Left renal cortex interstitium (tissue), 4 donors: ENCODE measurements around the gene SEMA4C. TPM values are rescaled to one million over a fixed set of nuclear protein-coding genes. Genes with fewer than 3 reads are reported as not detected.
"Not testable (repeated sequence)": the region's sequence is repeated elsewhere in the genome, so short reads cannot be mapped to it uniquely, and the experiment has no call there.

Experiments used
- DNase-seq, 4 donors: peaks; one replicate each; pipeline ENCODE4 v3.0.0-alpha.2; 2013; ENCODE audit warnings: low read depth in 4 of 4, low spot score in 2 of 4, missing footprints in 1 of 4
- polyA plus RNA-seq, 4 donors: library from polyadenylated mRNA; unstranded; fragments of 120-200 nt; gene quantifications; one replicate each; pipeline ENCODE4 v1.2.1, GENCODE V29; 2013; ENCODE audit not compliant: insufficient read length in 4 of 4

SEMA4C gene
- polyA plus RNA-seq, 4 donors, result 31.9 to 52.8 (median 43.4) TPM

- no peak for DNase-seq
These were observed 28.2 kb upstream of the SEMA4C start for GRCh38 chr2:96898135-96898505.

DNA sequence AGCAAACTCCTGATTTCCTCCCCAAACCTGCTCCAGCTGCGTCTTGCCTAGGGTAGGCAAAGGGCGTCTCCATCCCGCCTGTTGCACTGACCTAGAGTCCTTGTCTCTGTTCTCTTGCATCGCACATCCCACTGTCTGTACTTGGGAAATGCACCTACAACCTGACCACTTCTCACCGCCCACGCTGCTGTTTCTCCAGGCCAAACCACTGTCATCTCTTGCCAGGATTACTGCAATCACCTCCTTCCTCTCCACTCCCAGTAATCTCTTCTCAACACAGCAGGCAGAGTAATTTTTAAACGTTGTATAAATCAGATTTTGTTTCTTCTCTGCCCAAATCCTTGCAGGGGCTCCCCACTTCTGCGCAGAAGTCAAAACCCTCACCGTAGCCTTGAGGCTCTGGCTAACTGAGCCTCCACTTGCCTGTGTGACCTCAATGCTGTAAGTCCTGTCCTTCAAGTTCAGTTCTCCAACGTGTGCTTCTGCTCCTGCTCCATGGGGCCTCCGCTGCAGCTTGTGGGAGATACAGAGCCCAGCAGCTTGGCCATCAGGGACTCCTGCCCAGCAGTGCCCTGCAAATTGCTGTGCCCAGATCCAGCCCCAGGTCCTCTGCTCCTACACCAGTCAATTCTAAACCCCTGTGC, 27.7 kb upstream of the SEMA4C start:
- no peak for DNase-seq

DNA sequence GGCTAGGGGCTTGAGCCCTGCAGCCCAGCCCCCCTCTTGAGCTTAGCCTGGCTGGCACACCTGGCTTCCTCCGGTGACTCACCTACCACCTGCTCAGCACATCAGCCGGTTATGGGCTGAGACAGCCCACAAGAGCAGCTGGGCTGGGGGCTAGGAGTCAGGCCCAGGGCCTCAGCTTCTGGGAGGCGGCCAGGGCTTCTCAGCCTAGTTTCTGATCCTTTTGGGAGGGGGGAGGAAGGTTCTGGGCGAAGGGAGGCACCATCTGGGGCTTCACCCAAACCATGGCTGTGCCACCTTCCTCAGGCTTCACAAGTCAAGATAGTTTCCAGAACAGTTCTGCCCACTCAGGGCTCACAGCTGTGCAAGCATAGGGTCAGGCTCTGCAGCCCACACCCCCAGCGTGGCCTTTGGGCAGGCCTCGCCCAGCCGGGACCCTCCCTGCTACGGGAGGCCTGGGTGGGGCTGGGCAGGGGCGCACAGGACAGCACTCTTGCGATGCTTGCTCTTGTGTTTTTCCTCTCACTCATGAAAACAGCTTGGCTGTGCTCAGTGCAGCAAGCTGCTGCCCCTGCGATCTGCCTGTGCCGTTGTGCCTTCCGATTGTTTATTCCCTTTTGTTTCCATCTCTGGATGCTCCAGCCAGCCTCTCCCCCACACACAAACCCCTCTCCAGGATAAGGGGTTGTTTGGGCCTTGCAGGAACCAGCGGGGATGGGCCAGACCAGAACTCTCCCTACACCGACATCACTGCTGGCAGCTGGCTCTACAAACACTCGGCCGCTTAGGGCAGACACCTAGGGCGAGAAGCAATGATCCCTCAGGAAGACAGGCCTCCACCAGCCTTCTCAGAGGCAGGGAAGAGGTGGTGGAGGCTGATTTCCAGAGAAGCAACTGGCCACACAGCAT, 26.1 kb upstream of the SEMA4C start:
- no peak for DNase-seq

GRCh38 chr2:96895032-96895745, 25.3 kb upstream of the SEMA4C start:
- no peak for DNase-seq

DNA sequence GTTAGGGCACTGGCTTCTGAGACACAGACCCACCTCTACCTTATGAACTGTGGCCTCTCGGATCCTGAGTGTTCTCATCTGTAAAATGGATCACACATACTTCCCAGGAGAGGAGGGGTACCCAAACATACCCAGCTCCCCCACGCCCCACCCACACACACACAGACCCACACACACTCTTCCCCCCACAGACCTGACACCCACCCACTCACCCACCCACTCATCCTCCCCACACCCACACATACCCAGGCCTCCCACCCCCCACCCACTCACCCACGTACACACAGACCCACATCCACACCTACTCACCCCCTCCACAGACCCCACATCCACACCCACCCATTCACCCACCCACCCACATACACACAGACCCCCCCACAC, 24.3 kb upstream of the SEMA4C start:
- no peak for DNase-seq

- no peak for DNase-seq
These were observed 23.6 kb upstream of the SEMA4C start for GRCh38 chr2:96893289-96894150.

DNA sequence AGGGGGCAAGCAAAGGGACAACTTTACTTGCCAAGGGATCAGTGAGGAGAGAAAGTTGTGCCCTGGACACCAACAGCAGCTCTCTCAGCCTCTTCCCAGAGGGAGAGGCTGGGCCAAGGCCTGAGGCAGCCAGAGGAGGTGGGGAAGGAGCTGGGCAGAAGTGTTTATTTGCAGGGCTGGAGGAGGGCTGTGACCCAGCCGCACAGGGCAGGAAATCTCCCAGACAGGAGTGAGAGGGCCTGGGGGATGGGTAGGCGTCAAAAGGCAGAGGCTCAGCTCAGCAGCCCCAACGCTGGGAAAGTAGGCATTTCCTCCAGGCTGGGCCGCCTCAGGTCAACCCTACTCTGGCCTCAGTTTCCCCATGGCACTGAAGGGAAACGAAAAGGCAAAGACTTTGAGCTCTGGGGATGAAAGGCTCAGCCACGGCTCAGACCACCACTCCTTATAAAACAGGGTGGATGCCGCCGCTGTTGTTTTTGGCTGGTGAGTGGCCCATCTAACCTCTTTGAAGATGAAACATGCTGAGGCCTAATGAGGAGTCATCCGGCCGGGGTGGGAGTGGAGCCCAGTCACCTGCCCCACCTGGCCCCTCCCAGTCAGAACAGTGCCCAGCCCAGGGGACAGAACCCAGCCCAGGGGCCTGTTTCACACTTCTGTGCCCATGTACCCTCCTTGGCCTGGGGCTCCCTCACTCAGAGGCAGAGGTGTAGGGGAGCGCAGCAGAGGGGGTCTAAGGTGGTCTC, 21.9 kb upstream of the SEMA4C start:
- DNase-seq, result no peak

DNA sequence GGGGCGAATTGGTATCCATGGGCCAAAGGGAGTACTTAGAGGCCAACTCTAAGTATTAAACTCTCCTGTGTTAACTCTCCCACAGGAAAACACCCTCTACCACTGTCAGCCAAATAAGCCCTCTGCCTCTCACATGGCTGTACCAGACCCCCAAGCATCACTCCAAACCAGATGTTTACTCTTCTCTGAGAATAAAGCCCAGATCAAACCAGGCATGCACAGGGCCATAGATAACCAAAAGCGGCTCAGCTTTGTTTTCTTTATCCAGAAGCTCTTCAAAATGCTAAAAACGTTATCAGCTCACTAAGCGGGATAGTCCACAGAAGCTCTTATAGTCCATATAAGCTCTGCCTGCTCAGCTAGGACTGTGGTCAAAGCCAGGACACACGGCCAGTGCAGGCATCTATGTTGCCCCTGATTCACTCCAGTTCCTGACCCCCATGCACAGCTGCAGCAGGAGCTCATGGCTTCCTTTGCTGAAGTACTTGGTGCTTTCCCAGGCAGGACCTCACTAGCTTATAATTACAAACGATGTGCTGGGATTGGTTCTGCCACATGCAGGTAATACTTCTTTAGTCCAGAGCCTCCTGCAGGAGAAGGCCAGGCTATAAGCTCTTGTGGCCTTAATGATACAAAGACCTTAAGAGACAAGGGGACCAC, 21.0 kb upstream of the SEMA4C start:
- no peak for DNase-seq

- DNase-seq, result no peak
These were observed 20.4 kb upstream of the SEMA4C start for GRCh38 chr2:96890252-96890651.

- DNase-seq, result not testable (repeated sequence)
These were observed 19.6 kb upstream of the SEMA4C start for GRCh38 chr2:96889502-96889901.

DNA sequence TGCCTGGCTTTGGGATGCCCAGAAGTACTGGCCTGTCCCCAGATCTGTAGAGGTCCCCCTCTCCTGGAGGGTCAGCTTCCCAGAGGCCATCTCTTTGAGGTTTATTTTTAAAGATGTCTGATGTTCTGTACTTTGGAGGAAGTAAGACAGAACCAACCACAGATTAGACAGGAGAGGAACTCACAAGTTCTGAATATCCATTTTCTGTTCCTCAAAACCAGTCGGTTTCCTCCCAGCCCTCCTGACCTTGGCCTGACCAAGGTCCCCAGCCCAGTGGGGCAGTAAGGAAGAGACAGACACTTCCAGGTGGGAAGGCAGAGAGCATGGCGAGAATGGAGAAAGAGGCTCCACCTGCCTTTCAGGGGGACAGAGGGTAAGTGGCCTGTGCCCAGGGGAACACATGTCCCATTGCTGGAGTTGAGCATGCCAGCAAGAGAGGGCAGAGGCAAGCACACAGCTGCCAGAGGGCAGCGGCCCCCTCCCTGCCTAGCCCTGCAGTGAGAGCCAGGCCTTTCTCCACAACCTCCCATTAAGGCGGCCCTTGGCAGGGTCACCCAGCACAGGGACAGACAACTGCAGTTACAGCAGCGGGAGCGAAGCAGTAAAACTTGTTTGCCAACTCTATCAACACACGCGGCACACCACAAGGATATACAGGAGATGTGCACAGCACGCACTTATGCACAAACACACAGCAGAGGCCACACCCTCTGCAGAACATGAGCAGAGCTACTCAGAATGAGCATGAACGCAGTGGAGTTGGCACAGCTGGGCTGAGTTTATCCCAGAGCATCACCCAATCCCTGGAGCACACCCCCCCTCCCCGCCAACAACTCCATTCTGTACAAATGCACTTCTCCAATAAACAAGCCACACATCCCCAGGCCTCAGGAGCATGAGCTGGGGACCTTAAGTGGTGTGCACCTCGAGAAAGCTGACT, 18.5 kb upstream of the SEMA4C start:
- no peak for DNase-seq

GRCh38 chr2:96887493-96888012, 17.7 kb upstream of the SEMA4C start:
- no peak for DNase-seq

- DNase-seq, result no peak
These were observed 15.8 kb upstream of the SEMA4C start for GRCh38 chr2:96885432-96886347.

DNA sequence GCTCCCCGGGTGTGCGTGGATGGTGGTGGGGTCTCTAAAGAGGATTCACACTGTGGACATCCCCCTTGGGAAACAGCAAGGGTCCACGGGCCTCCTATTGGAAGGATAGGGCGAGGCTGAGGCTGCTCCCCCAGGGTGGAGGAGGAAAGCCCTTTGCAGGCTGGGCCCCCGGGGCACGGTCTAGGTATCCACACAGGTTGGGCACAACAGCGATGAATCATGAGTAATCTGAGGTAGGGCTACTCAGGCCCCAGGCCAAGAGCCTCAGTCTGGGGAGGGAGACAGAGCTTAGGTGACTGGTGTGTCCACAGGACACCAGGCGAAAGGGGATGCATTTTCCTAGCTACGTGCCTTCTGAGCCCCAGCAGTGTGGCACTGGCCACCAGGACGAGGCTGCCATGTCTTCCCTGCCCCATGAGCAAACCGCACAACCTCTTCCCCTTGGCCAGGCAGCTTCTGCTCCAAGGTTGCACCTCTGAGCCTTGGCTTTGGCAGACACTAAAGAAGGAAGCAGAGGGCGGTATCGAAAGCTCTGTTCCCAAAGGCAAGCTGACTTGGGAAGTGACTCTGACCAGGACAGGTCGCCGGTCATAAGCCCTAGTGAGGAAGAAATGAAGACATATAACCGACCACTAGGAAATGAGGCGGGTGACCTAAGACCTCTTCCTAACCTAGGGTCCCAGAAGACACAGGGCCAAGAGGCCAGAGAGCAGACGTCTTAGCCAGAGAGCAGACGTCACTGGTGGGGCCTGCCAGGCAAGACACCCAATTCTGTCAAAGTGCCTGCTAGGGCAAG, 14.6 kb upstream of the SEMA4C start:
- no peak for DNase-seq

GRCh38 chr2:96883306-96883705, 13.4 kb upstream of the SEMA4C start:
- DNase-seq, result no peak

DNA sequence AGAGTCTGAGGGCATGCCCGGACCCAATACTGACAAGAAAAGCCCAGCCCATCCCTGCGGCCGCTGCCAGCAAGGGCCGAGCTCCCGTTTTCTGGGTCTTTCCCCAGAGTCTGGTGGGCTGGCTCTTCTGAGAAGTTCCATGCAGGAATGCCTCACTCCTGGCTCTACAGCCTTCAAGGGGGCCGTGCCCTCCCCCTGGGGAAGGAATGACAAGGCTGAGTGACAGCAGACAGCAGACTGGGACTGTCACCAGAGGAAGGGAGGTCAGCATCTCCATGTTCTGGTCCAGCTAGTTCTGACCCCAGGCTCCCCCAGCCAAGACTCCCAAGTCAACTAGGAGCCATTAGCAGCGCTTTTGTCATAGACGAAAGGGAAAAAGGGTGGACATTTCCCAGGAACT, 13.0 kb upstream of the SEMA4C start:
- DNase-seq, result no peak
